ENCODE measurements around the gene MTPN.

DNA sequence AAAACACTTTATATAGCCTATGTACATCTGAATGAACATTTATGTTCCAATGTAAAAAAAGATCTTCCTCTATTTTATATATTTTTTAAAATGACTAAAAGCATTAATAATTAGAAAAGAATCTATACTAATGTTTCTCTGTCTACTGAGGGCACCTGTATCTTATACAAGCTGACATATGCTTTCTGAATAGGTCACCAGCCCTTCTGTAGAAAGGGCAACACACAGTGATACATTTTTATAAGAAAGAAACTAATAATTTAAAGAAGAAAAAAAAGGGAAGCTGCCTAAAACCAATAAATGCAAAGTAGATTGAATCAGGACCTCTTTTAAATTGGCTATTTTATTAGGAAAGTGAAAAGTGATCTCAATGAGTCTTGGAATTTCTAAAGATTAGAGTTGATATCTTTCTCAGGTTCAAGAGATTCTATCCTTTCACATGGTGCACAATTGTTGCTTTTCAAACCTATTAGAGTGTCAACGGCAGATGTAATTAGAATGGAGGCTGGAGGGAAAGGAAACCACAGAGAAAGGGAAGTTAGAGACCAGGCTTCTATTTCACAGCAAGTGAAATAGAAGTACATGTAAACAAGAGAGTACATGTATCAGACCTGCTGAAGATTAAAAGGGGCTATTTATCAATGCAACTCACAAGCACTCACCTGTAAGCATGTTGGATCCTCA lies 6.3 kb downstream of the MTPN start:
- TF ChIP-seq, protein P1, sequence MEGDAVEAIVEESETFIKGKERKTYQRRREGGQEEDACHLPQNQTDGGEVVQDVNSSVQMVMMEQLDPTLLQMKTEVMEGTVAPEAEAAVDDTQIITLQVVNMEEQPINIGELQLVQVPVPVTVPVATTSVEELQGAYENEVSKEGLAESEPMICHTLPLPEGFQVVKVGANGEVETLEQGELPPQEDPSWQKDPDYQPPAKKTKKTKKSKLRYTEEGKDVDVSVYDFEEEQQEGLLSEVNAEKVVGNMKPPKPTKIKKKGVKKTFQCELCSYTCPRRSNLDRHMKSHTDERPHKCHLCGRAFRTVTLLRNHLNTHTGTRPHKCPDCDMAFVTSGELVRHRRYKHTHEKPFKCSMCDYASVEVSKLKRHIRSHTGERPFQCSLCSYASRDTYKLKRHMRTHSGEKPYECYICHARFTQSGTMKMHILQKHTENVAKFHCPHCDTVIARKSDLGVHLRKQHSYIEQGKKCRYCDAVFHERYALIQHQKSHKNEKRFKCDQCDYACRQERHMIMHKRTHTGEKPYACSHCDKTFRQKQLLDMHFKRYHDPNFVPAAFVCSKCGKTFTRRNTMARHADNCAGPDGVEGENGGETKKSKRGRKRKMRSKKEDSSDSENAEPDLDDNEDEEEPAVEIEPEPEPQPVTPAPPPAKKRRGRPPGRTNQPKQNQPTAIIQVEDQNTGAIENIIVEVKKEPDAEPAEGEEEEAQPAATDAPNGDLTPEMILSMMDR (conservative IDR thresholded peaks at IDR 0.05 in 1 of 2, IDR thresholded peaks at IDR 0.05 in 1 of 2; ENCODE audit: low read depth in 1 of 2, low read length in 2 of 2), result no peak
- TF ChIP-seq EZH2 (IDR thresholded peaks at IDR 0.05; ENCODE audit: low read length, missing control alignments), result no peak

All from fibroblast of lung (primary cell).